HPDE6-E6E7 (cell line): ENCODE data around the gene UST.

Experiments used
- DNase-seq: peaks from one replicate; pipeline ENCODE4 v3.0.0; 2011; ENCODE audit warnings: missing footprints; ENCODE audit errors: extremely low spot score

The UST gene

GRCh38 chr6:149060985-149061760, 314.3 kb downstream of the UST start:
- no peak for DNase-seq

DNA sequence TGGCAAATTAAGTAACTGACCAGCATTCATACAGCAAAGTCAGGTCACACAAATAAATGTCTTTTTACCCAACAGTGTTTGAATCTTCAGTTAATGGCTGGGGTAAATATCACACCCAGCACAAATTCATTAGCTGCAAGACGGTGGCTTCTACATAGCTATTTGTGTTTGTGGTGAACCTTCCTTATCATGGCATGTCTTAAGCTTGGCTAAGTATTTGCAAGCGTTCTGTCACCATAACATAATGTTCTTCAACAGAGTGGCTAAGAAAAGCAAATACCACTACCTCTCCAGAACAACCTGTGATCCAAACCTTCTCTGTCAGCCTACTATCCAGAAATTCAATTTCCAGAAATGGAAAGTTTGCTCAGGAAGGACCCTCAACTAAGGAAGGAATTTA, 315.1 kb downstream of the UST start:
- no peak for DNase-seq

DNA sequence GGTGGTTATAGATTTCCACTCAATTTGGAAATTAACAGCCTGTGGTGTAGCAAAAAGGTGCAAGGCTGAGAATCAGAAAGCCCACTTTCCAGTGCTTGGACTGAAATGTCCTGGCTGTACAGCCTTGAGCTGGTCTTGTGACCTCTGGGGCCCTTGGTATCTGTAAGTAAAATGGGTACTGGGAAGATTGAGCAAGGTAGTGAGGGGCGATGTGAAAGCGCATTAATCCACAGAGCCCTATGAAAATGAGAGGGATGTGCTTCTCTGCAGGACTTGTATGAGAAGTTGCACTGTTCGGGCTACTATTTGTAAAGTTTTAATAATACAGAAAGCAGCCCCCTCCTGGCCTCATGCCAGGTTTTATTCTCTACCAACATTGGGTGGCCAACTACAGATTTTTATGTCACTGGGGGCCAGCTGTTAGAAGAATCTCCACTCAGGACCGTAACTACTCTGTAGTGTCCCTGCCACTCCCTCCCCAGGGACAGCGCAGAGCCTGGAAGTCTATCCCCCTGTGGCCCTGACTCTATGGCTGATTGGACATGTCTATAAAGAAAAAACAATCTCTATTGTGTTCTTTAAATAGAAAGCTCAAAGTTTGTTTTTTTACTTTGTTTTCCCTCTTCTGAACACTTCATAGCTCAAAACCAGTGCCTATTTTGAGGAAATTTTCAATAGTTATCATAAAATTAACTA, 316.0 kb downstream of the UST start:
- DNase-seq, result no peak

- DNase-seq, result no peak
These were observed 316.6 kb downstream of the UST start for GRCh38 chr6:149063468-149063867.

DNA sequence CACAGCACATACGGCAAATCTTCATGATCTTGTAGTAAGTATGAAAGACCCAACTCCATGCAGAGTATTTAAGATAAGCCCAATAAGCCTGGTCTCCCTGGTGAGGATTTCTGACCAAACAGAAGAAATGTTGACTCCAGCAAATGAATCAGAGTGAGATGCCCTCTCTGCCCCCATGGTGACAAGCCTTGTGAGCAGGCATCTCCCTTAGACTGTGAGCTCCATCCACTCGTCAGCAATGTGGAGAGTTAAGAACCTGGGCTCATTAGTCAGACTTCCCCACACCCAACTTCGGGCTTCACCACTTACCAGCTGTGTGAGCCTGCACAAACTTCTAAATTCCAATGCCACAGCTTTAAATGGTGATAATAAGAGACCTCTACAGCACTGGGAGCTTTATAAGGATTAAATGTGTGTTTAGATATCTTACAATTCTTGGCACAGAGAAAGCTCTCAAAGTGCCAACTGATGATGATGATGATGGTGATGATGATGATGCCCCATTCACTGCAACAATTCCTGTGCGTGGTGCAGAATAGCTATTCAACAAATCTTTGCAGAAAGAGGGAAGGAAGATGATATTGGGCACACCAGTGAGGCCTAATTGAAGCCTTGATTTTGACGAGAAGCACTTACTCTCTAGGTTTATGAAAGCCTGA, 317.3 kb downstream of the UST start:
- no peak for DNase-seq

DNA sequence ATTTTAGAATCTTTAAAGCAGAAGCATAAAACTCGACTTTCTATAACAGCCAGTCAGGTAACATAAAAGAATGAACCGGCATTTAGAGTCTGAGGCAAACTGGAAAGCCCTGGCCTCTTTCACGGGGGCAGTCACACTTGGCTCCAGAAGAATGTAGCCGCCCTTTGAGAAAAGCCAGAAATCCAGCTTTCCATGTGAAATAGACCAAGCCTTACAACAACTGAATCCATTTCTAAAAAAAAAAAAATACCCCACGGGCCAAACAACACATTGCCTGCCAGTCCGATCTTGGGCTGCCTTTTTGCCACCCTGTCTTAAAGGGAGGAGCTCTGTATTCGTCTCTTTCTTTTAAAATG, 317.8 kb downstream of the UST start:
- no peak for DNase-seq

- no peak for DNase-seq
These were observed 318.3 kb downstream of the UST start for GRCh38 chr6:149065121-149065520.

DNA sequence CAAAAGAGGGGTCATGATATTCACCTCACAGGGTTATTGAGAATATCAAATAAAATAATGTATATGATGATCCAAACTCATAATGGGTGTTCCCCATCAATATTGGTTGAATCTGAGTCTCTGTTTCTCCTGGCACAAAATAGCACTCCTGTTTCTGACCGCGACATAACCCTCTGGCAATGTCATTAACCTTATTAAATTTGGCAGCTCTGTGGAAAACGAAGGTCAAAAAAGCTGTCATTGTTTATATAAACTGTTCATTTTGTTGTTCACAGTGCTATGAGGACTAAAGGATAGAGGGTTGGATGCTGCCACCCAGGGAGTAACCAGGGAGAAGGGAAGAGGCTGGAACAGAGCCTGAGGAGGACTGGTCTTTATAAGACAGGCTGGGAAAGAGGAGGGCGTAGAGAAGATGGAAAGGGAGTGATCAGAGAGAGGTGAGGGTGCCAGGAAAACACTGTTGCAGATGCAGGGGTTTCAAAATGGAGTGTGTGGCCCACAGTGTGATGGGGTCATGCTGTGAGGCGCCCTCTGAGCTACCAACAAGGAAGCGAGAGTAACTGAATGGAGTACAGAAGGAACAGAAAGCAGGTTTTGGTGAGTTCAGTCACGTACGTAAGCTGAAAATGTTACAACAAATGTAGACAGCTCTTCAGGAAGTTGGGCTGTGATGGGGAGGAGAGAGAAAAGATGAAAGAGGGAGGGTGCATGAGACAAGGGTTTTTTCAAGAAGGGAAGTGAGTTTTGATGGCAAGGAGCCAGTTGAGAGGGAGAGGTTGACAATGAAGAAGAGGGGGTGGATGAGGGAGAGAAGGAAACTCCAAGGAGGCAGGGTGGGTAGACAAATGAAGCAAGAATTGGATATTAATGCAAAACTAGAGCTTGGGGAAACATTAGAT, 319.1 kb downstream of the UST start:
- no peak for DNase-seq

GRCh38 chr6:149071997-149072396, 325.2 kb downstream of the UST start:
- no peak for DNase-seq

DNA sequence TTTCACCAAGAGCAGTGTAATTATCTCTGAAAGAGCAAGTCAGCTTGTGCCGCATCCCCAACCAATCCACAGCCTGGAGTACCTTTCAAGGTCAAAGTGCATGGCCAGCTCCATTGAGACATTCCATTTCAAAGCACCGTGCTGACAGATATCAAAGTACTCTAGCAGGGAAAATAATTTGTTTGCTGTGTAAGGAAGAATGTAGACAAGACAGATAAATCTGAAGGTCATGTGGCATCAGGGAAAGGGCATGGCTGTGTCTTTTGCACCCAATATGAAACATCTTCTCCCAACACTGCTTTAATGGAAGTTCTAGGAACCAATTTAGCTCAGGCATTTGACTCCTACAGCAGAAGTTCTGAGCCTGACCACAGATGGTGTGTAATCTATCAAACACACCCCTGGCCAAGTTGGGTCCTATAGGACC, 328.0 kb downstream of the UST start:
- no peak for DNase-seq

DNA sequence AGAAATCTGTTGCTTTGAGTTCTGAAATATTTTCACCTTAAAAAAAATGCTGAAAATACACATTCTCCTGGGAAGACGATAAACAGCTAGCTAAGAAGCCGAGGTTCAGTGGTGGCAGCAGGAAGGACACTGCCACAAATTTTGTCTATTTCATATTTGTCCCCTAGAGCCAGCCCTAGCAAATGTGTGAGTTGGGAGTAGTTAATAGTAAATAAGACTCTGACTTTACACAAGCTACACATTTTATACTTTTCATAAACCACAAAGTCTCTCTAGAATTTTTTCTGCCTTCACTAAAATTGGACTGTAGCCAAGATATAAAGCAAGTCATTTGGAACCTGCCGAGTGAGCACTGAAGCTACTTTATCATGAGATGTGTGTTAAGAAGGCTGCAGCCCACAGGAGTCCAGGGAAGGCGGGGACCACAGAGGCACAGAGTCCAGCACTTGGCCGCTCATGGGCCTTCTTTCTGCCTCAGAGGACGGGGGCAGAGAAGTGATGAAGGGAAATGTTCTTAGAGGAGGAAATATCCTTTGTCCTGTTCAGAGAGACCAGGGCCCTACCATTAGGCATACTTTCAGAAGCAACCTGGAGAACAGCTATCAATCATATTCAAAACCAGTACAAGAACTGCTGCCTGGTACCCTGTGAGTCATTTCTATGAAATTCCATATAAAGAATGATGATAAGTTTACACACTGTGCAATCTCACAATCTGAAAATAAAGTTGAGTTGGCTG, 329.0 kb downstream of the UST start:
- no peak for DNase-seq

DNA sequence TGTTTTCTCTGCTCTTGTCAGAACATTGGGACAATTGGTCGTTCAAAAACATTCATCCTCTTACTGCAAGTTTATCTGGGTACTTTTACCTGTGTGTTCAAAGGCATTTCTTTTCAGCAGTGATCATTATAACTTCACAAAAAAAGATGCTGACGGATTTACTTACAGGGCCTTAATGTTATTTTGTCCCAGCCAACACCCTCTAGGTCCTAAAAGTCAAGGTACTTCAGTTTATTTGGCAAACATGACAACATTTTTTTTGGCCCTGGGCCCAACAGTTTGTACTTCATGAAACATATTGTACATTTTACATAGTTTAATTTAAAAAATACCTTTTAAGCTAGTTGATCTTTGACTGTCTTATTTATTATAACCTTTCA, 329.5 kb downstream of the UST start:
- no peak for DNase-seq

DNA sequence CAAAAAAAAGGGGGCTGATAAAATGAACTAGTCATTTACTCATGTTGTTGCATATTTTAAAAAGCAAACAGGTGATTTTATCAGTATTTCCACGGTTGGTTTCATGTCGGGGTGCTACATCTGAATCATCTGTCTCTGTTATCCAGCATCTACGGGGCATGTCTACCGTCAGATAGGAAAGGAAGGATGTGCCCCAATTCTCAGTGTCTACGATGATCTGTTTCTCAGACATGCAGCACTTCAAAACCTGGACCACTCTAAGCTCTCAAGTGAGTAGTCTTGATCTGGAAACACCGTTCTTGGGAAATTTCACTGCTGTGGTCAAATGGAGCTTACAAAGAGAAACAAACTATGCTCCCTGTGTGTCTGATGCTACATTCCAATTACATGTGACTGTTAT, 330.4 kb downstream of the UST start:
- no peak for DNase-seq

GRCh38 chr6:149078211-149078782, 331.5 kb downstream of the UST start:
- DNase-seq, result no peak

- DNase-seq, result no peak
These were observed 332.6 kb downstream of the UST start for GRCh38 chr6:149079456-149079855.

DNA sequence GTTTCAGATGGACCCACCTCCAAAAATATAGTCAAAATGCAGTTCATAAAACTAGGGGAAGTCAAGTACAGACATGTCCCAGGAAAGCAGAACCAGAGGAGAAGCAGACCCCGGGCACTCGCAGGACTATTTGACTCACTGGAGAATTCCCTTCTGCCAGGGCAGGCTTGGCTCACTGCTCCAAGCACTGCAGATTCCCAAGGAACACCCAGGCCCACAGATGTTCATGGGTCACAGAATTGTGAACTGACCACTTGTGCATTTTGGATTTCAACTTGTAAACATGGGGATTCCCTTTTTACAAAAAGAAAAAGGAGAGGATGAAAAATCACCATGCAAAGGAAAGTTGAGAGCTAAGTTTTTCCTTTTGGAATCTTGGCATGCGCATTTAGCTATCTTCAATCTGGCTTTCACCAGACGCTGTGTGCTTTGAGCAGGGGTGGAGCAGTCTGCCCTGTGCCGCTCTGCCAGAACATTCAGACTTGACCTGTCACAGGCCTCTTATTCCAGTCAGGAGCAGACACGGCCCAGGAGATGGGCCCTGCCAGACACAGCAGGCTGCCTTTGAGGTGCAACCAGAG, 333.2 kb downstream of the UST start:
- DNase-seq, result no peak

- no peak for DNase-seq
These were observed 333.7 kb downstream of the UST start for GRCh38 chr6:149080511-149080910.

GRCh38 chr6:149081281-149081680, 334.5 kb downstream of the UST start:
- DNase-seq, result no peak

GRCh38 chr6:149082320-149082719, 335.5 kb downstream of the UST start:
- peak; percentile 51 for DNase-seq

DNA sequence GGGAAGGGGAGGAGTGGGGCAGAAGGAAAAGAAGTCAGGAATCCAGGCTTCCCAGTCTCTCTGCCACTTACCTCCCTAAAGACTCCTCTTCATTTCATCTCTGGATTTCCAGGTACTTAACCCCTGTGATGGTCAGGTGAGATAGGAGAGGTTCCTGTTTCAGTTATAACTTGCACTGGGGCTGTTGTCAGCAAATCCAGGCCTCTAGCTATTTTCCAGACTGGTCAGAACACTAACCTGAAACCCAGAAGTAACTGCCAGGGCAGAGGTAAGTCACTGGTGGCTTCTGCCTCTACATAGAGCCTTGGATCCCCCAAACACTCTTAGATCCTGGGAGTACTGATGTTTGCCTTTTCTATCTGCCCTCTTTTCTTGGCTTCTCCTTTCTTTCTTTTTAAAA, 337.2 kb downstream of the UST start:
- DNase-seq, result no peak
